Activated T-cell treated with anti-CD3 and anti-CD28 coated beads, Interleukin-2, amount 50 U/mL, for 4 hours (primary cell): ENCODE data around the gene CDC16. TPM values are rescaled to one million over a fixed set of nuclear protein-coding genes. Genes with fewer than 3 reads are reported as not detected.
"Not testable (repeated sequence)": the region's sequence is repeated elsewhere in the genome, so short reads cannot be mapped to it uniquely, and the experiment has no call there.

ENCODE experiments used
- ATAC-seq, 2 donors: fragments of 200-7000 bp; cut with Tn5 transposase; one replicate each; pipeline ENCODE4 v1.10.0; 2021
- DNase-seq: peaks from one replicate; pipeline ENCODE4 v3.0.0-alpha.2; 2020
- H3K27me3 Mint-ChIP-seq: one replicate; pipeline ENCODE4 v1.8.0; 2021; ENCODE audit warnings: low read depth, mixed read lengths
- H3K36me3 Mint-ChIP-seq: one replicate; pipeline ENCODE4 v1.8.0; 2022; ENCODE audit warnings: mixed read lengths; ENCODE audit not compliant: insufficient read depth
- H3K4me1 Mint-ChIP-seq: one replicate; pipeline ENCODE4 v1.8.0; 2021; ENCODE audit warnings: low read depth, mixed read lengths
- H3K4me3 Mint-ChIP-seq: one replicate; pipeline ENCODE4 v1.8.0; 2021; ENCODE audit warnings: mild to moderate bottlenecking, moderate library complexity, mixed read lengths
- H3K9me3 Mint-ChIP-seq: one replicate; pipeline ENCODE4 v1.8.0; 2021; ENCODE audit warnings: mixed read lengths
- total RNA-seq, 3 donors: library from RNA; stranded (reverse); gene quantifications; one replicate each; pipeline ENCODE4 v1.2.1, GENCODE V29; 2021

Gene CDC16, protein sequence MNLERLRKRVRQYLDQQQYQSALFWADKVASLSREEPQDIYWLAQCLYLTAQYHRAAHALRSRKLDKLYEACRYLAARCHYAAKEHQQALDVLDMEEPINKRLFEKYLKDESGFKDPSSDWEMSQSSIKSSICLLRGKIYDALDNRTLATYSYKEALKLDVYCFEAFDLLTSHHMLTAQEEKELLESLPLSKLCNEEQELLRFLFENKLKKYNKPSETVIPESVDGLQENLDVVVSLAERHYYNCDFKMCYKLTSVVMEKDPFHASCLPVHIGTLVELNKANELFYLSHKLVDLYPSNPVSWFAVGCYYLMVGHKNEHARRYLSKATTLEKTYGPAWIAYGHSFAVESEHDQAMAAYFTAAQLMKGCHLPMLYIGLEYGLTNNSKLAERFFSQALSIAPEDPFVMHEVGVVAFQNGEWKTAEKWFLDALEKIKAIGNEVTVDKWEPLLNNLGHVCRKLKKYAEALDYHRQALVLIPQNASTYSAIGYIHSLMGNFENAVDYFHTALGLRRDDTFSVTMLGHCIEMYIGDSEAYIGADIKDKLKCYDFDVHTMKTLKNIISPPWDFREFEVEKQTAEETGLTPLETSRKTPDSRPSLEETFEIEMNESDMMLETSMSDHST
- total RNA-seq, result 10 to 100 TPM; 67.5 to 75.4 (median 69.8) TPM

DNA sequence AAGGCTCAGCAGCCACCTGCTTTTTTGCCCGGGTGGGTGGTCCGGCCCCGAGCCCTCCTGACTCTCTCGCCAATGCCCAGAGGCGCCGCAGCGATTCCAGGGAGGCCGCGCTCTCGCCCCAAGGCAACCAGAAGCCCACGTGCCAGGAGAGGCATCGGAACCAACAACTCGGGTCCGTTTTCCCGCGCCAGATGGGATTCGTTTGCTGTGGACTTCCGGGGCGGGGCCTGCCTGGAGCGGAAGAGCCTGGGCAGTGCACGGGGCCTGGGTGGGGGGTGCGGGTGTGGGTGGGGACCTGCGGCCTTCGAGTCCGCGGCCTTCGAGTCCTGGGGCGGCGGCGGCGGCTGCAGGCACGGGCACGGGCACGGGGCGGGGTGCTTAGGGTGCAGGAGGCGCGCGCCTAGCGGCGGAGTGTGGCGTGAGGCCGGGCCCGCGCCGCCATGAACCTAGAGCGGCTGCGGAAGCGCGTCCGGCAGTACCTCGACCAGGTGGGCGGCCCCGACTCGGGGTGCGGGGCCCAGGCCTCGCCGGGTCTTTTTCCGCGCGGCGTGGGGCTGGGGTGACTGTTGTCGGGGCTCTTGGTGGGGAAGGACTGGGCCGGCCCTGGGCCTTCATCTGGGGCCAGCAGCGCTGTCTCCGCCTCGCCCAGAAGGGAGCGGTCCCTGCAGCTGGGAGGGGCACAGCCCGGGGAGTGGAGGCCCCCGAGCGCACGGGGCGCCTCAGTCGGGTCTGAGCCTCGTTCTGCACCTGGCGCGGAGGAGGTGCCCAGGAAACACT, at the start of gene CDC16:
Gene CDC16 (plus strand): TSS at position 253 of the 777 bp plus-strand sequence. CDS start 188 bp downstream, at position 441.
- Mint-ChIP-seq H3K36me3 (peaks cover 19% of the 10 kb centered on the region), H3K27me3 (peaks cover 3% of the 10 kb centered on the region)

DNA sequence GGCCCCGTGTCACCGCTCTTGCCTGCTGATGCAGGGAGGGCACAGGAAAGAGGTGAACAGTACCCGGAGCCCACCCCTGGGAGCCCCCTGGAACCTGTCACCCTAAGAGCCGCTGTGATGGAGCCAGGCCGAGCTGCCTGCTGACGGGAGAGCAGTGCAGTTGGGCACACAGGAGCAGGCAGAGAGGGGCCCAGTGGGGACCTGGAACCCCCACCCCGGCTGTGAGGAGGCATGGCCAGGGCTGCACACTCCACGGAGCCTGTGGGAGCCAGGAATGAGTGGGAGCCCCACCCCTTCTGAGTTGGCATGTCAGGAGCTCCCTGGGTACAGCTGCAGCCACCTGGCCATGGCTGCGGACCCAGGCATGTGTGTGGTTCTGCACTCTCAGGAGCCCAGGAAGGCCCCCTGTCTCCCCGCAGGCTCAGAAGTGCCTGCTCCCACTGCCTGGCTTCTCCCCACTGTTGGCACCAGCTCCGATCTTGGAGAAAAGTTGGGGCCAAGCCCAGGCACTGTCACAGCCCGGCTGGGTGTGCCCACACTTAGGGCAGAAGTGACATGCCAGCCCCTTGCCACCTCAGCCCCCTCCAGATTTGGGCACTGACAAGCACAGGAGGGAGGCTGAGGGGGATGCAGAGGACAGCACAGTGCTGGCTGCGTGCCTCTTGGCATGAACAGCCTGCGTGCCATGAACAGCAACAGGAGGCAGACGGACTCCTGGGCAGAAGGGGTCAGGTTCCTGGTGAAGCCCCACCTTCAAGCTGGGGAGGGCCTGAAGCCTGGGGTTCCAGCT, 49.3 kb upstream of the CDC16 start:
- Mint-ChIP-seq H3K27me3 (no peaks in the 10 kb centered on the region), H3K4me1 (peaks cover 11% of the 10 kb centered on the region), H3K4me3 (no peak overlapping the region), H3K36me3 (no peaks in the 10 kb centered on the region), H3K9me3 (peaks cover 3% of the 10 kb centered on the region)
- ATAC-seq (no peak), DNase-seq (no peak)

More for the DNA sequence above, at the start of gene CDC16:
- Mint-ChIP-seq H3K4me1 (peaks cover 24% of the 10 kb centered on the region), H3K4me3 (peak within 1 kb of the TSS; percentile 87), H3K9me3 (no peaks in the 10 kb centered on the region)
- DNase-seq (peak; percentile 88), ATAC-seq (peak; percentile 92 to 96)

DNA sequence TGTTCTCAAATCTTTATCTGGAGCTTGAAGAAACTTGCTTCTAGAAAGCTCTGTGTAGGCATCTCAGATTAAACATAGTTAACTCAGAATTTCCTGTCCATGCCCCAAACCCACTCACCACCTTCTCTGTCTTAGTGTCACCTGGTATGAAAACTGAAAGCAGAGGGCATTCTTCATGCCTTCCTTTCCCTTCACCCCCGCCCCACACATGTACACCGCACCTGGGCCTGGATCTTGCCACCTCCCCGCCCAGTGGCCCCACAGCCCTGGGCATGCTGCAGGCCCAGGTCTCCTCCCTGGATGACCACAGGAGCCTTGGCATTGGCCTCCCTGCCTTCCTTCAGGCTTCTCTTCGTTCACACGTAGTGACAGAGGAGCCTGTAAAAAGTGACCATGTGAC, 39.8 kb upstream of the CDC16 start:
- peak; percentile 75 to 85 for ATAC-seq
- Mint-ChIP-seq H3K36me3 (no peaks in the 10 kb centered on the region), H3K4me3 (no peak overlapping the region), H3K27me3 (peaks cover 3% of the 10 kb centered on the region), H3K4me1 (peaks cover 14% of the 10 kb centered on the region), H3K9me3 (no peaks in the 10 kb centered on the region)
- DNase-seq, result no peak

DNA sequence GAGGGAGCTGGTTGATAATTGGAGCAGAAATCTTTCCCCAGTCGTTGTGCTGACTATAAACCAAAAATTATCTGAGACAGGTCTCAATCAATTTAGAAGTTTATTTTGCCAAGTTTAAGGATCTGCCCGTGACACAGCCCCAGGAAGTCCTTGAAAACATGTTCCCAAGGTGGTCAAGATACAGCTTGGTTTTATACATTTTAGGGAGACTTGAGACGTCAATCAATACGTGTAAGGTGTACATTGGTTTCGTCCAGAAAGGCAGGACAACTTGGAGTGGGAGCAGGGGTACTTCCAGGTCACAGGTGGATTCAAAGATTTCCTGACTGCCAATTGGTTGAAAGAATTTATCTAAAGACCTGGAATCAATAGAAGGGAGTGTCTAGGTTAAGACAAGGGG, 38.1 kb upstream of the CDC16 start:
- Mint-ChIP-seq H3K27me3 (peaks cover 1% of the 10 kb centered on the region), H3K36me3 (no peaks in the 10 kb centered on the region), H3K9me3 (no peaks in the 10 kb centered on the region), H3K4me1 (peaks cover 14% of the 10 kb centered on the region), H3K4me3 (no peak overlapping the region)
- DNase-seq (no peak), ATAC-seq (no peak)

DNA sequence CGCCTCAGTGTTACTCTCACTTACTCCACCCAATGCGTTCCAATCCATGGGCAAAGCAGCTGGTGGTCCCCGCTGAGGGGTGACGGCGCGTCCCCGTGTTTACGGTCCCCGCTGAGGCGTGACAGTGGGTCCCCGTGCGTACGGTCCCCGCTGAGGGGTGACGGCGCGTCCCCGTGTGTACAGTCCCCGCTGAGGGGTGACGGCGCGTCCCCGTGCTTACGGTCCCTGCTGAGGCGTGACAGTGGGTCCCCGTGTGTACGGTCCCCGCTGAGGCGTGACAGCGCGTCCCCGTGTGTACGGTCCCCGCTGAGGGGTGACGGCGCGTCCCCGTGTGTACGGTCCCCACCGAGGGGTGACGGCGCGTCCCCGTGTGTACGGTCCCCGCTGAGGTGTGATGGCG, 36.1 kb upstream of the CDC16 start:
- no peak for DNase-seq
- H3K36me3 Mint-ChIP-seq, result no peaks in the 10 kb centered on the region
- H3K27me3 Mint-ChIP-seq, result no peaks in the 10 kb centered on the region
- peaks cover 24% of the 10 kb centered on the region for H3K4me1 Mint-ChIP-seq
- no peaks in the 10 kb centered on the region for H3K9me3 Mint-ChIP-seq
- no peak overlapping the region for H3K4me3 Mint-ChIP-seq
- no peak for ATAC-seq

DNA sequence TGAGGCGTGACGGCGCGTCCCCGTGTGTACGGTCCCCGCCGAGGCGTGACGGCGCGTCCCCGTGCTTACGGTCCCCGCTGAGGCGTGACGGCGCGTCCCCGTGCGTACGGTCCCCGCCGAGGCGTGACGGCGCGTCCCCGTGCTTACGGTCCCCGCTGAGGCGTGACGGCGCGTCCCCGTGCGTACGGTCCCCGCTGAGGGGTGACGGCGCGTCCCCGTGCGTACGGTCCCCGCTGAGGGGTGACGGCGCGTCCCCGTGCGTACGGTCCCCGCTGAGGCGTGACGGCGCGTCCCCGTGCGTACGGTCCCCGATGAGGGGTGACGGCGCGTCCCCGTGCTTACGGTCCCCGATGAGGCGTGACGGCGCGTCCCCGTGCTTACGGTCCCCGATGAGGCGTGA, 35.2 kb upstream of the CDC16 start:
- peaks cover 27% of the 10 kb centered on the region for H3K4me1 Mint-ChIP-seq
- H3K36me3 Mint-ChIP-seq, H3K4me3 Mint-ChIP-seq, ATAC-seq, H3K27me3 Mint-ChIP-seq, DNase-seq, H3K9me3 Mint-ChIP-seq: not testable (repeated sequence)

DNA sequence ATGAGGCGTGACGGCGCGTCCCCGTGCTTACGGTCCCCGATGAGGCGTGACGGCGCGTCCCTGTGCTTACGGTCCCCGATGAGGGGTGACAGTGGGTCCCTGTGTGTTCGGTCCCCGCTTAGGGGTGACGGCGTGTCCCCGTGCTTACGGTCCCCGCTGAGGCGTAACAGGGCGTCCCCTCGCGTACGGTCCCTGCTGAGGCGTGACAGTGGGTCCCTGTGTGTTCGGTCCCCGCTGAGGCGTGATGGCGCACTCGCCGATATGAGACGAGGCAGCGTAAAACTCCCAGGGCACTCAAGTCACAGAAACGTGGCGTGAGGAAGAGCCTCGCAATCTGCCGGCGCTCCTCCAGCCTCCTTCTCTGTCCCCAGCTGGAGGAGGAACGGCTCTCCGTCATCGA, 34.7 kb upstream of the CDC16 start:
- peaks cover 28% of the 10 kb centered on the region for H3K4me1 Mint-ChIP-seq
- no peak overlapping the region for H3K4me3 Mint-ChIP-seq
- DNase-seq (no peak), ATAC-seq (no peak)
- H3K9me3 Mint-ChIP-seq, result no peaks in the 10 kb centered on the region
- no peaks in the 10 kb centered on the region for H3K36me3 Mint-ChIP-seq
- H3K27me3 Mint-ChIP-seq, result no peaks in the 10 kb centered on the region

DNA sequence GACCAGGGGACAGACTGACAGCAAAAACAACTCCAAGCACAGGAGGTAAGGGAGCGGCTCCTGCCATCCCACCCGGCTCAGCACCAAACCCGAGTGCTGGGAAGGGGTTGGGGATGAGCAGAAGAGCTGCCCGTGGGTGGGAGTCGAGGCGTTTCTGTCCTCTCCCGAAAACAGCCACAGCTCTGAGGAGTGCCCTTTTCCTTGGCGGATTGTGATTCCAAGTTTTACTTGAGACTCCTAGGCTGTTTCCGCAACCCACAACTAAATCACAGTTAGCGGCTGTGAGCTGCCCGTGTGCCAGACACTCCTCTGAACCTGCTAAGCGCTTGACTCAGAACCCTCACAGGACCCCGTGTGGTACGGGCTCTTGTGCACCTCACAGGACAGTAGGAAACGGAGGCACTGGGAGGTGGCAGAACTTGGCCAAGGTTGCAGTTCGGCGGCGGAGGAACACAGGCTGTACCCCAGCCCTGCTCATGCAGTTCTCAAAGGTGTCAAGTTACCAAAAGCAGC, 34.2 kb upstream of the CDC16 start:
- no peak for ATAC-seq
- Mint-ChIP-seq H3K4me3 (no peak overlapping the region), H3K36me3 (no peaks in the 10 kb centered on the region), H3K4me1 (peaks cover 26% of the 10 kb centered on the region), H3K27me3 (no peaks in the 10 kb centered on the region), H3K9me3 (no peaks in the 10 kb centered on the region)
- no peak for DNase-seq

DNA sequence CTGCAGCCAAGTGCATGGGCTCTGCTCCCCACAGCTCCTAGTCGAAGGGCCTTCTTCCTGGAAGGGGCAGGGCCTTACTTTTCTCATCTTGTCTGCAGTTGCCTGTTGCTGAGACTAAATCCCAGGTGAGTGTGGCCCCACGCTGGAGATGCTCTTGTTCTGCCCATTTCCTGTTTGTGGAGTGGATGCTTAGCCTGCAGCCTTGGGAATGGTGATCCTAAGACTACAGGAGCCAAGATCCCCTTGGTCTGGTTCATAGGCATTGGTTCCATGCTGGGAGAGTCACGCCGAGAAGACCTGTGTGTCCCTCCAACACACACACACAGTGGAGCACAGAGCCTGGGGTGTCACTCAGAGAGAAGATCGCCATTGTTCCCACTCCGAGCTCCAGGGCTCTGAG, 32.1 kb upstream of the CDC16 start:
- ATAC-seq (no peak), DNase-seq (no peak)
- Mint-ChIP-seq H3K36me3 (no peaks in the 10 kb centered on the region), H3K4me3 (no peak overlapping the region), H3K9me3 (no peaks in the 10 kb centered on the region), H3K4me1 (peaks cover 31% of the 10 kb centered on the region), H3K27me3 (no peaks in the 10 kb centered on the region)

DNA sequence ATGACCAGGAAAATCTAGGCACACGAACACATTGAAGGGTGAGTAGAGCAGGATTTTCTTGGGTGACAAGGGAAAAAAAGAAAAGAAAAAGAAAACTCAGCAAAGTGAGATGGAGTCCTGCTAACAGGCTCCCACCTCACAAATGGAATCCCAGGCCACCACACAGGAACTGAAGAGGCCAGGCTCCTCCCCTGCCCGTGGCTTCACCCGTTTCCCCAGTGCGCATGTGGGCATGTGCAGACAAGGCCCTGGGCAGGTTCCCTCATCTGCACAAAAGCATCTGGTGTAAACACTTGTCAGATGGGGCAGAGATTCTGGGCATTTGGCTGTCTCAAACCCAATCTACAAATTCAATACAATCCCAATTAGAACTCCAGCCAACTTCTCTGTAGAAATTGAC, 31.2 kb upstream of the CDC16 start:
- Mint-ChIP-seq H3K9me3 (no peaks in the 10 kb centered on the region), H3K27me3 (no peaks in the 10 kb centered on the region), H3K36me3 (no peaks in the 10 kb centered on the region), H3K4me3 (no peak overlapping the region), H3K4me1 (peaks cover 31% of the 10 kb centered on the region)
- ATAC-seq (peak in 1 of 2 donors; percentile 43), DNase-seq (no peak)

DNA sequence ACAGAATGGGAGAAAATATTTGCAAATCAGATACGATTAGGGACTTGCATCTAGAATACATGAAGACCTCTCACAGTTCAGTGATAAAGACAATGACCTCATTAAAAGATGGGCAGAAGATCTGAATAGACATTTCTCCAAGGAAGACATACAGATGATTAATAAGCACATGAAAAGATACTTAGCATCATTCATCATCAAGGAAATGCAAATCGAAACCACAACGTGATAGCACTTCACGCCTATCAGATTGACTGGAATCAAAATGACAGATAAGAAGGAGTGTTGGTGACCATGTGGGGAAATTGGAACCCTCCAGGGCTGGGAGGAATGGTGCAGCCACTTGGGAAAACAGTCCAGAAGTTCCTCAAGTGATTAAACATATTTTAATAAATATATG, 29.8 kb upstream of the CDC16 start:
- H3K4me3 Mint-ChIP-seq, result no peak overlapping the region
- DNase-seq, result no peak

DNA sequence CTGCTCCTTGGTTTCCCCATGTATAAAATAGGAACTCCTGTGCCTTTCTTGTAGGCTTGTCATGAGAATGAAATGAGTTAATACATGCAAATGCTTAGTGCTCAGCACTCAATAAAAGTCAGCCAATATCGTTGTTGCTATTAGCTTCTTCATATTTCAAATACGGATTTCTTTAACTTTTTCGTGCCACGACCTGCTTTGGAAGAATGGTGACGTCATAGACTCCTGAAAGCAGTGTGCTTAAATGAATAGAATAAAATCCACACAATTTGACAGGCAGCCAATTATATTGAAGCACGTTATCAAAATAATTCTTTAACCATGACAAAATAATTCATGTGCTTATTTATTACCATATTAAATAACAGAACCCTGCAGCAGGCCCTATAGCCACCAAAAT, 26.6 kb upstream of the CDC16 start:
- Mint-ChIP-seq H3K36me3 (no peaks in the 10 kb centered on the region), H3K4me1 (peaks cover 36% of the 10 kb centered on the region)
- no peak for ATAC-seq

More for the DNA sequence above, 29.8 kb upstream of the CDC16 start:
- peak; percentile 73 to 74 for ATAC-seq
- Mint-ChIP-seq H3K36me3 (no peaks in the 10 kb centered on the region), H3K27me3 (no peaks in the 10 kb centered on the region), H3K4me1 (peaks cover 31% of the 10 kb centered on the region), H3K9me3 (no peaks in the 10 kb centered on the region)

DNA sequence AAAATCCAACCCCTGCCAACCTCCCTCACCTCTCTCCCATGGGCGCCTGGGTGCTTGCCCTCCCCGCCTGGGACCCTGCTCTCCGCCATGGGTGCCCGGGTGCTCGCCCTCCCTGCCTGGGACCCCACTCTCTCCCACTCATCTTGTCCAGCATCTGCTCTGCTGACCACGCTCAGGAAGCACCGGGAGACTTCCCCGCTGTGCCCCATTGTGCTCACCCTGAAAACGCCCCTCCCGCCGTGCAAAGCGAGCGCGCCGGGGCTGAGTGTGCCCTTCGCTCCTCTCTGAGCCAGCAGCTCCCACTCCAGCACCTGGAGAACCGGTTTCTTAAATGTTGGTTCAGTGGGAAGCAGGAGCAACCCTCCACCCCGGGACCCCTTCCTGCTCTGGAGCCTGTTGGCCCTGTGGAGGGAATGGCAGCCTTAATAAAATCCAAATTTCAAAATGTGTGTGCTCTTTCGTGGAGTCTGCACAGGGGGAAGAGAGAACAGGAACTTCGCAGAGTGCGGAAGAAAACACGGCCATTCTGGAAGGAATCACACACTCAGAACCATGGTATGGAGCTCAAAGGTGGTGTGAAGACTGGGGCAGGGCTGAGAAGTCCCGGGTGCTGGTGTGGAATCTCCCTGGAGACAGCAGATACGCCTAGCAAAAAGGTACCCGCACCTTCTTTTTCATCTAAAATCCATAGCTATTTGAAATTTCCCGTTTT, 23.1 kb upstream of the CDC16 start:
- Mint-ChIP-seq H3K4me1 (peaks cover 16% of the 10 kb centered on the region), H3K9me3 (no peaks in the 10 kb centered on the region), H3K27me3 (peaks cover 9% of the 10 kb centered on the region), H3K4me3 (no peak overlapping the region), H3K36me3 (no peaks in the 10 kb centered on the region)
- ATAC-seq, result no peak
- DNase-seq, result no peak

More for the DNA sequence above, 26.6 kb upstream of the CDC16 start:
- H3K9me3 Mint-ChIP-seq, result no peaks in the 10 kb centered on the region
- H3K4me3 Mint-ChIP-seq, result no peak overlapping the region
- no peak for DNase-seq
- peaks cover 9% of the 10 kb centered on the region for H3K27me3 Mint-ChIP-seq
